ENCODE results near the gene IKZF2.

DNA sequence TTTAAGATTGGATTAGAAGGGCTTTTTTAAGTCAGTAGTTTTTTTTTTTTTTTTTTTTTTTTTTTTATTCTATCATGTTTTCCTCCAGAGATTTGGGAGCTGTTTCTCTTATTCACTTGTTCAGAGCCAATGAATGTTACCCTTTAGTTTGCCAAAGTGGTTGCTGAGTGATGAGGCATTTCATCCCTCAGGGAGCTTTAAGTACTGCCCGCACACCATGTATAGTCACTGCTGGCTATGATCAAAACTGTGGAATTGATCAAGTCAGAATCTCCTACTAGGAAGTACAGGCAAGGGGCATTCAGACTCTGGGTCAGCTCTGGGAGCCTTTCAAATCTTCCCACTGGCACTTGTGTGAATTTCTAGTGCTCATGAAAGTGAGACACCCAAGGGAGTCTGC is 201.6 kb downstream of the IKZF2 start:
- no peak for TF ChIP-seq CTCF (IDR thresholded peaks at IDR 0.05)
- no peak for TF ChIP-seq POLR2A (IDR thresholded peaks at IDR 0.05)

Measured in heart left ventricle (tissue), 13 donors.